HAP-1 (cell line): Measurements from ENCODE around the gene SHC3.

ENCODE experiments used
- DNase-seq, 2 experiments: peaks; one replicate each; pipeline ENCODE4 v3.0.0-alpha.2; 2016 to 2020; ENCODE audit warnings: low spot score in 2 of 2
- H3K27me3 ChIP-seq: fragments of 250-450 bp; sonication (Bioruptor Pico); 2 replicates; pipeline ENCODE4 v1.5.1; 2020; ENCODE audit warnings: low read depth, mild to moderate bottlenecking, moderate library complexity
- H3K36me3 ChIP-seq: fragments of 250-450 bp; sonication (Bioruptor Pico); replicated peaks from 2 replicates; pipeline ENCODE4 v1.5.1; 2020; ENCODE audit warnings: mild to moderate bottlenecking
- H3K4me1 ChIP-seq: fragments of 250-450 bp; sonication (Bioruptor Pico); 2 replicates; pipeline ENCODE4 v1.5.1; 2020; ENCODE audit warnings: mild to moderate bottlenecking
- H3K4me3 ChIP-seq: fragments of 250-450 bp; sonication (Bioruptor Pico); 2 replicates; pipeline ENCODE4 v1.5.1; 2020; ENCODE audit warnings: mild to moderate bottlenecking, moderate library complexity
- H3K9me3 ChIP-seq: fragments of 250-450 bp; sonication (Bioruptor Pico); 2 replicates; pipeline ENCODE4 v1.5.1; 2020; ENCODE audit warnings: mild to moderate bottlenecking, moderate library complexity
- in situ Hi-C: fragments of 300-500 bp; cut with MboI; formaldehyde crosslinking; loops from 3 replicates; pipeline ENCODE4 v1.14.3; 2020; ENCODE audit warnings: low sequenced_read_pairs, inconsistent platforms, mixed read lengths

SHC3 gene

GRCh38 chr9:88973281-88974045 is 205.2 kb downstream of the SHC3 start:
- no peaks in the 10 kb centered on the region for H3K36me3 ChIP-seq
- H3K4me3 ChIP-seq = no peak overlapping the region
- H3K9me3 ChIP-seq = no peaks in the 10 kb centered on the region
- in situ Hi-C loops = no loop called here
- no peaks in the 10 kb centered on the region for H3K4me1 ChIP-seq
- H3K27me3 ChIP-seq = no peaks in the 10 kb centered on the region
- peak in 1 of 2 experiments; percentile 20 for DNase-seq

GRCh38 chr9:88972401-88972800 is 206.2 kb downstream of the SHC3 start:
- Histone ChIP-seq H3K36me3 (no peaks in the 10 kb centered on the region), H3K27me3 (no peaks in the 10 kb centered on the region), H3K4me3 (no peak overlapping the region), H3K4me1 (no peaks in the 10 kb centered on the region), H3K9me3 (no peaks in the 10 kb centered on the region)
- no peak for DNase-seq
- in situ Hi-C loops = no loop called here

- no peaks in the 10 kb centered on the region for H3K9me3 ChIP-seq
- no peaks in the 10 kb centered on the region for H3K27me3 ChIP-seq
- no peak overlapping the region for H3K4me3 ChIP-seq
- no peaks in the 10 kb centered on the region for H3K4me1 ChIP-seq
- no peaks in the 10 kb centered on the region for H3K36me3 ChIP-seq
- in situ Hi-C loops = no loop called here
- DNase-seq = no peak
These were observed 207.3 kb downstream of the SHC3 start for GRCh38 chr9:88971131-88971960.

DNA sequence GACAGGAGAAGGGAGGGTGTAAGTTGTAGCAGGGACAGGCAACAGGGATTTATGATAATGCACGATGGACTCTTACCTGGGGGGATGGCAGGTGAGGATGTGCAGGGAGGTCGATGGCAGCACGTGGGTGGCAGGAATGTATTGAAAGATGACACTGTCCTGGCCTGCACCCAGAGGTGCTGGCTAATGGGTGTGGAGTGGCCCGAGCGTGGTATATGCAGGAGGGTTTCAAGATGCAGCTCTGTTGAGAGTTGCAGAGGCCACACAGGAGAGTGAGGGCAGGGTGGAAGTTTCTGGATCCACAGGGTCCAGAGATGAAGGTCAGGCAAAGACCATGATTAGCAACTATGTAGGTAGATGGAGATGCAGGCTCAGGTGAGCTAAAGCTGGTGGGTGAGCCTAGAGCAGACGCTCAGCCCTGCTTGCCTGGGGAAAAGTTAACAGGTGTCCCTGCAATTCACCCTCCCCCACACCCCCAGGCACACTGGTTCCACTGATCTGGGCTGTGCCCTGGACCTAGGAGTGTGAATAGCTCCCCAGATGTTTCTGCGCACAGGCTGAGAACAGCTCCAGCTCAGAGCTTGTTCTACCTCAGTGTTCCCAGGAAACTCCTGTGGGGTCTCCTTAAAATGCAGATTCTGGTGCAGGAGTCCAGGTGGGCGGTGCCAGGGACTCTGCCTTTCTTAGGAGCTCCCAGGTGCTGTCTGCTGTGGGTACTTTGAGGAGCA is 208.8 kb downstream of the SHC3 start:
- H3K36me3 ChIP-seq = no peaks in the 10 kb centered on the region
- H3K27me3 ChIP-seq = no peaks in the 10 kb centered on the region
- in situ Hi-C loops = no loop called here
- DNase-seq = no peak
- H3K4me3 ChIP-seq = no peak overlapping the region
- H3K9me3 ChIP-seq = no peaks in the 10 kb centered on the region
- H3K4me1 ChIP-seq = no peaks in the 10 kb centered on the region

DNA sequence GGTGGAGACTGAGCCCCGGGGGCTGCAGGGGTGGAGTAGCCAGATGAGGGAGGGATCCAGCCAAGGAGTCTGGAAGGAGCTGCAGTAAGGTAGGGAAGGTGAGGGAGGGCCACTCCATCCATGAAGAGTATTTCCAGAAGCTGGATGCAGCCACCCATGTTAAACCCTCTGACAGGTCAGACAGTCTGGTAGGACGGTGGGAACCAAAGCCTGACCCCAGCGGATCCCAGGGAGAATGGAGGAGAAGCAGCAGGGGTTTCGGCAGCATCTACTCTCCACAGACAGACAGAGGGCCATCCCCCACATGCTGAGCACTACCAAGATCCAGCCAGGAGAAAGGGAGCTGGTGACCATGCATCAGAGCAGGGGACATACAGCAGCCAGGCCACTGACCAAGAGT is 209.8 kb downstream of the SHC3 start:
- Histone ChIP-seq H3K9me3 (no peaks in the 10 kb centered on the region), H3K27me3 (no peaks in the 10 kb centered on the region), H3K4me1 (no peaks in the 10 kb centered on the region), H3K4me3 (no peak overlapping the region), H3K36me3 (no peaks in the 10 kb centered on the region)
- in situ Hi-C loops = no loop called here
- DNase-seq = no peak

DNA sequence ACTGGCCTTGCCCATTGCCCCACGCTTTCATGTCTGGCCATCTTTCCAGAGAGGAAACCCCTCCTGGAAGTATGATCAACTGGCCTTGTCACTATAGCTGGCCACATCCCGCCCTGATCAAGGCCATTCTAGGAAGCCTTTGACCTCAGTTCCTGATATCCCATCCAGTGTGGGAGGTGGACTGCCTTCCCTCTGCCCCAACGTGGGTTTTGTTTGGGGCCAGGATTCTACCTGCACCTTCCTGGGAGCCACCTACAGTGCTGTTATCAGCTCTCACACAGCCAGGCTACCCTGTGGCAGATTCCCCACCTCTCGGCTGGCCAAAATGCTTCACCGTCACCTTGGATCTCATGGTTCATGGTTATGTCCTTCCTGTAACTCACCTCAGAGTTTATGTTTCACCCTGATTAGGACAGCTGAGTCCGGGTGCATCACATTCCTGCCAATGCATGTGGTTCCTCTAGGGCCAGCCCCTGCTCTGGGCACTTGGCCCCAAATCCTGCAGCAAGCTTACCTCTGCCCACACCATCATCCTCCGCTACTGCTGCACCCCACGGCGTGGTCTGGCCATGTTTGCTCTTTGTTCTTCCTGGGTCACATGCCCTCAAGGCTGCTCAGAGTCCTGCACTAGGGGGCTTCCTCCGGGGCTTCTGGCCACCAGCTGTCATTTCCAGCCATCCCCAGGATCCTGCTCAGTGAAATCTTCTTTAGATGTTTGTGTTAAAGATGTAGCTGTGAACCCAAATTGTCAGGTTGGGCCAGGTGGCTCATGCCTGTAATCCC is 211.5 kb downstream of the SHC3 start:
- Histone ChIP-seq H3K9me3 (no peaks in the 10 kb centered on the region), H3K27me3 (no peaks in the 10 kb centered on the region), H3K36me3 (no peaks in the 10 kb centered on the region), H3K4me3 (no peak overlapping the region), H3K4me1 (no peaks in the 10 kb centered on the region)
- DNase-seq = no peak
- in situ Hi-C loops = no loop called here

DNA sequence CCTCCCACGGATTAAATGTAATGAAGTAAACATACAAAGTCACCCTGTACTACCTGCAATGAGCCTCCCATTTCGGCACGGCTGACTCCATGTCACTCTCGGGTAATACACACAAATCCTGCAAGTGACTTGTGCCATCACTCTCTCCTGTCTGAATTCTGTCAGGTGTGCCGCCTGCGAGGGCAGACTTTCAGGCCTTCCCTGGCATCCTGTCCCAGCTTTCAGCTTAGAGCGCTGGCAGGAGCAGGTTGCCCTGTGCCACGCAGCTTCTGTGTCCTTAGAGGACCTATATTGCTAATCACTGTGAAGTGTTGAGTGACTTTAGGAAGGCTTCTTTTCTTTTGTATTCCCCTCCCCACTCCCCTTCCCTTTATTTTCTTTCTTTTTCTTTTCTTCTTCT is 213.1 kb downstream of the SHC3 start:
- Histone ChIP-seq H3K4me3 (no peak overlapping the region), H3K9me3 (no peaks in the 10 kb centered on the region), H3K27me3 (no peaks in the 10 kb centered on the region), H3K4me1 (no peaks in the 10 kb centered on the region), H3K36me3 (no peaks in the 10 kb centered on the region)
- DNase-seq = no peak
- in situ Hi-C loops = no loop called here

DNA sequence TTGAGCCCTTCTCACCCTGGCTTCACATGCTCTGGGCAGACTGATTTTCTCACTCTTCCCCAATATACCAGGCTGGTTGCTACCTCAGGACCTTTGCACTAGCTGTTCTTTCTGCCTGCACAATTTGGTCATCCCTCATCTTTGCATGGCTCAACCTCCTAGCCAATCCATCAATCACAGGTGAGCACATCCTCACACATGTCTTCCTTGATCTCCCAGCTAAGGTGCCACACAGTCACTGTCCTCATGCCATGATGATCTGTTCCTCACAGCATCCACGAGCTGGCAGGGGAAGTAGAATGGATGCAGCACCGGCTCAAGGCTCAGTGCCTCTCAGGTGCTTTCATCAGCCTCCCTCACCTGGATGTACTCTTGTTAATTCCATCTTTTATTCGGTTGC is 218.0 kb downstream of the SHC3 start:
- no peaks in the 10 kb centered on the region for H3K4me1 ChIP-seq
- H3K27me3 ChIP-seq = no peaks in the 10 kb centered on the region
- H3K36me3 ChIP-seq = no peaks in the 10 kb centered on the region
- in situ Hi-C loops = no loop called here
- no peaks in the 10 kb centered on the region for H3K9me3 ChIP-seq
- no peak overlapping the region for H3K4me3 ChIP-seq
- DNase-seq = no peak

DNA sequence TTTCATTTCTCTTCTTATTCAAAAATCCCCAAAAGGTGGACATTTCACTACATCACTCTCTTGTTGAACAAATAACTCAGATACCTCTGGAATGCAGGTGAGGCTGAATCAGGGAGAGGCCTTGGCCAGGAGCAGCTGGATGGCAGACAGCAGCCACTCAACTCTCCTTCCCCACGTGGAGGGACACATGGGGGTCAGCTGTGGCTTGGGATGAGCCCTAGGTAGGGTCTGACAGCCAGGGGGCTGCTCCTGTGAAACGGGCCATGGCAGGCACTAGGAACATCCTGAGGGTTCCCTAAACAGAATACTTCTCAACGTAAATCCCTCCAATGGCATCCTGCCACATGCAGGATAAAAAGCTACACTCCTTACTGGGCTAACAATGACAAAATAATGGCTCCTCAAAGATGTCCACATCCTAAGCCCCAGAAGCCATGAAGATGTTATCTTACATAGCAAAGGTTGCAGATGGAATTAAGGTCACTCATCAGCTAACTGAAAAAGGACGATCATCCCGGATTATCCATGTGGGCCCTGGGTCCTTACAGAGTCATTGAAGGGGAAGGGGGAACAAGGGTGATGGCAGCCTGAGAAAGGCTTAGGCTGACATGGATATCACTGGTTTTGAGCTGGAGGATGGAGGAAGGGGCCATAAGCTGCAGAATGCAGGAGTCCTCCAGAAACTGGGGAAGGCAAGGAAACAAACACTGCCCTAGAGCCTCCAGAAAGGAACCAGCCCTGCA is 218.7 kb downstream of the SHC3 start:
- no peaks in the 10 kb centered on the region for H3K9me3 ChIP-seq
- DNase-seq = no peak
- no peaks in the 10 kb centered on the region for H3K27me3 ChIP-seq
- no peaks in the 10 kb centered on the region for H3K4me1 ChIP-seq
- no peaks in the 10 kb centered on the region for H3K36me3 ChIP-seq
- in situ Hi-C loops = no loop called here
- H3K4me3 ChIP-seq = no peak overlapping the region

DNA sequence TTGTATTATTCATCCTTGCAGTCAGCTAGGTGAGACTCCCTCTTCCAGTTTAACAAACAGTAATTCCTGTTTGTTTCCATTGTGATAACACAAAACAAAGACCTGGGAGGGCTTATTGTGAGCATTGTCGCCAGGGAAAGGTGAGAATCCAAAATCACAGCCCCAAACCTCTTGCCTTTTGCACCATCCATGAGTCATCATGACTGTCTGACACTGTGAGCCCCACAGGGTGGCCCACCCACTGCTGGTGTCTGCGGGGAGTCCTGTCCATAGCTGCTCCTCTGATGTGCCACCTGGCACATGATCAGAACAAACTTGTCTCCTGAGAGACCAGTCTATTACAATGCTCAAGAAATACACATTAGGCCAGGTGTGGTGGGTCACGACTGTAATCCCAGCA is 221.1 kb downstream of the SHC3 start:
- no peak for DNase-seq
- in situ Hi-C loops = no loop called here
- H3K4me1 ChIP-seq = no peaks in the 10 kb centered on the region
- H3K36me3 ChIP-seq = no peaks in the 10 kb centered on the region
- H3K27me3 ChIP-seq = no peaks in the 10 kb centered on the region
- H3K4me3 ChIP-seq = no peak overlapping the region
- no peaks in the 10 kb centered on the region for H3K9me3 ChIP-seq
